Right atrium auricular region (tissue), 2 donors: Measurements from ENCODE around the gene CNPY1. TPM values are rescaled to one million over a fixed set of nuclear protein-coding genes. Genes with fewer than 3 reads are reported as not detected.

Experiments
- DNase-seq: peaks from one replicate; pipeline ENCODE4 v3.0.0-alpha.2; 2019; ENCODE audit warnings: low spot score
- H3K27ac ChIP-seq, 2 donors: fragments of 200-600 bp; sonication (generic); 1 replicate in 1 of 2; 2 replicates in 1 of 2; pipeline ENCODE4 v1.5.1; 2016 to 2019
- H3K27me3 ChIP-seq, 2 donors: fragments of 200-600 bp; sonication (generic); one replicate each; pipeline versions ENCODE4 v1.5.1 to v1.6.0; 2017 to 2019
- H3K36me3 ChIP-seq: fragments of 200-600 bp; sonication (generic); one replicate; pipeline ENCODE4 v1.5.1; 2016
- H3K4me1 ChIP-seq, 2 donors: fragments of 200-600 bp; sonication (generic); one replicate each; pipeline versions ENCODE4 v1.5.1 to v1.6.0; 2017 to 2019
- H3K4me3 ChIP-seq, 2 donors: fragments of 200-600 bp; sonication (generic); 1 replicate in 1 of 2; 2 replicates in 1 of 2; pipeline ENCODE4 v1.5.1; 2017 to 2019; ENCODE audit warnings: mild to moderate bottlenecking in 1 of 2, moderate library complexity in 1 of 2
- H3K9me3 ChIP-seq, 2 donors: fragments of 200-600 bp; sonication (generic); one replicate each; pipeline ENCODE4 v1.5.1; 2019
- CTCF ChIP-seq, 2 donors: fragments of 200-600 bp; sonication (generic); IDR thresholded peaks; one replicate each; pipeline ENCODE4 v1.5.1; 2019; ENCODE audit warnings: antibody characterized with exemption in 2 of 2
- total RNA-seq, 2 donors: library from RNA; depleted of rRNA; stranded (reverse); fragments of >200 nt; gene quantifications; one replicate each; pipeline ENCODE4 v1.1.0, GENCODE V29; 2016

The CNPY1 gene
- total RNA-seq, 2 donors from 2014 or later = not detected

- Histone ChIP-seq H3K4me1 (no peaks in the 10 kb centered on the region), H3K4me3 (no peak overlapping the region), H3K27me3 (no peaks in the 10 kb centered on the region), H3K36me3 (no peaks in the 10 kb centered on the region), H3K9me3 (no peaks in the 10 kb centered on the region), H3K27ac (no peak overlapping the region)
- no peak for TF ChIP-seq CTCF (IDR thresholded peaks at IDR 0.05)
- DNase-seq = no peak
These were observed 29.9 kb downstream of the CNPY1 start for GRCh38 chr7:155516466-155516865.

GRCh38 chr7:155515318-155515717 is 31.0 kb downstream of the CNPY1 start:
- no peaks in the 10 kb centered on the region for H3K9me3 ChIP-seq
- no peaks in the 10 kb centered on the region for H3K4me1 ChIP-seq
- no peak for DNase-seq
- TF ChIP-seq CTCF (IDR thresholded peaks at IDR 0.05) = no peak
- no peak overlapping the region for H3K4me3 ChIP-seq
- H3K27ac ChIP-seq = no peak overlapping the region
- no peaks in the 10 kb centered on the region for H3K36me3 ChIP-seq
- peaks cover 0 to 2% of the 10 kb centered on the region in 2 donors for H3K27me3 ChIP-seq

- H3K27ac ChIP-seq = no peak overlapping the region
- no peaks in the 10 kb centered on the region for H3K9me3 ChIP-seq
- no peak for DNase-seq
- H3K36me3 ChIP-seq = no peaks in the 10 kb centered on the region
- no peak for TF ChIP-seq CTCF (IDR thresholded peaks at IDR 0.05)
- H3K4me3 ChIP-seq = no peak overlapping the region
- peaks cover 9 to 13% of the 10 kb centered on the region in 2 donors for H3K27me3 ChIP-seq
- peaks cover 0 to 9% of the 10 kb centered on the region in 2 donors for H3K4me1 ChIP-seq
These were observed 32.1 kb downstream of the CNPY1 start for GRCh38 chr7:155514296-155514695.

- no peak for TF ChIP-seq CTCF (IDR thresholded peaks at IDR 0.05)
- H3K27ac ChIP-seq = no peak overlapping the region
- peaks cover 9 to 15% of the 10 kb centered on the region in 2 donors for H3K27me3 ChIP-seq
These were observed 32.6 kb downstream of the CNPY1 start for GRCh38 chr7:155513543-155514285.

GRCh38 chr7:155512246-155512887 is 34.0 kb downstream of the CNPY1 start:
- Histone ChIP-seq H3K27me3 (peaks cover 15 to 22% of the 10 kb centered on the region in 2 donors), H3K27ac (no peak overlapping the region), H3K9me3 (no peaks in the 10 kb centered on the region), H3K4me3 (no peak overlapping the region), H3K4me1 (peaks cover 0 to 9% of the 10 kb centered on the region in 2 donors), H3K36me3 (no peaks in the 10 kb centered on the region)
- no peak for TF ChIP-seq CTCF (IDR thresholded peaks at IDR 0.05)
- no peak for DNase-seq

More at GRCh38 chr7:155513543-155514285, 32.6 kb downstream of the CNPY1 start:
- no peaks in the 10 kb centered on the region for H3K36me3 ChIP-seq
- DNase-seq = no peak
- no peak overlapping the region for H3K4me3 ChIP-seq
- H3K4me1 ChIP-seq = peaks cover 0 to 9% of the 10 kb centered on the region in 2 donors
- H3K9me3 ChIP-seq = no peaks in the 10 kb centered on the region
